K562 (cell line): Measurements from ENCODE around the gene SIRT7. TPM values are rescaled to one million over a fixed set of nuclear protein-coding genes. Genes with fewer than 3 reads are reported as not detected.

Experiments used
- ATAC-seq: fragments of 200-7000 bp; cut with Tn5 transposase; 3 replicates; pipeline ENCODE4 v1.9.1; 2020; ENCODE audit warnings: moderate library complexity
- BruUV-seq: library from RNA; stranded (reverse); fragments of 400-500 nt; replicated peaks from 2 replicates; lab custom pipeline; 2021; lab: Mats Ljungman, UMichigan
- CTCF ChIA-PET: fragments of 300-600 bp; formaldehyde crosslinking; extraction: SDS; loops from one replicate; lab custom pipeline; 2021; ENCODE audit warnings: low intra/inter-chr PET ratio; lab: Yijun Ruan, JAX
- POLR2A ChIA-PET: fragments of 300-600, 350-650 bp; sonication (Branson Sonifier 250); formaldehyde crosslinking; extraction: SDS; loops from one replicate; lab custom pipeline; 2021; ENCODE audit warnings: antibody characterized with exemption, inconsistent platforms; lab: Yijun Ruan, JAX
- DNase-seq, 4 experiments: peaks; one replicate each; pipeline versions ENCODE4 v3.0.0 to v3.0.0-alpha.2; 2011 to 2018; ENCODE audit warnings: low spot score in 3 of 4, mixed read lengths in 3 of 4; ENCODE audit errors: extremely low read depth in 1 of 4
- FAIRE-seq: peaks from 2 replicates; lab custom pipeline; 2011; peaks lifted over from hg19 to GRCh38; lab: Jason Lieb, UNC
- H2AFZ ChIP-seq: 2 replicates; pipeline ENCODE4 v1.6.0; 2011; ENCODE audit warnings: low read depth, low read length, control low read depth, inconsistent platforms
- H3K27ac ChIP-seq: fragments of 200-600 bp; 3 replicates; pipeline ENCODE4 v1.8.0; 2011; ENCODE audit warnings: low read depth, mild to moderate bottlenecking, control low read depth, inconsistent platforms, low read length, moderate library complexity, mixed read lengths; ENCODE audit errors: extremely low read depth
- H3K27me3 ChIP-seq, 2 experiments: fragments of 300-600 bp in 1 of 2; 2 replicates in 1 of 2; 3 replicates in 1 of 2; pipeline versions ENCODE4 v1.6.0 to v1.8.0; 2011; ENCODE audit warnings: inconsistent platforms in 2 of 2, low read length in 2 of 2, mild to moderate bottlenecking in 1 of 2, mixed read lengths in 1 of 2, moderate library complexity in 1 of 2; ENCODE audit not compliant: control insufficient read depth in 2 of 2, insufficient read depth in 2 of 2
- H3K36me3 ChIP-seq: fragments of 300-600 bp; 3 replicates; pipeline ENCODE4 v1.8.0; 2011; ENCODE audit warnings: mild to moderate bottlenecking, low read length, inconsistent platforms; ENCODE audit not compliant: control insufficient read depth, insufficient read depth
- H3K4me1 ChIP-seq, 2 experiments: fragments of 200-600 bp in 1 of 2; replicated peaks in 1 of 2; 2 replicates in 1 of 2; 3 replicates in 1 of 2; pipeline versions ENCODE4 v1.5.1 to v1.8.0; 2011; ENCODE audit warnings: inconsistent platforms in 2 of 2, low read length in 2 of 2, mild to moderate bottlenecking in 1 of 2, mixed read lengths in 1 of 2, moderate library complexity in 1 of 2; ENCODE audit not compliant: control insufficient read depth in 2 of 2, insufficient read depth in 2 of 2
- H3K4me2 ChIP-seq: 2 replicates; pipeline ENCODE4 v1.6.1; 2011; ENCODE audit warnings: low read length, control low read depth, inconsistent platforms, mixed read lengths; ENCODE audit not compliant: insufficient read depth
- H3K4me3 ChIP-seq: fragments of 200-600 bp; sonication (generic), shearing (Covaris generic); 2 replicates; pipeline ENCODE4 v1.5.1; 2016; ENCODE audit warnings: control low read depth, inconsistent platforms
- H3K79me2 ChIP-seq: fragments of 200-600 bp; 3 replicates; pipeline ENCODE4 v1.8.0; 2011; ENCODE audit warnings: low read length, inconsistent platforms; ENCODE audit not compliant: control insufficient read depth, insufficient read depth
- H3K9ac ChIP-seq, 2 experiments: 2 replicates each; pipeline versions ENCODE4 v1.6.0 to v1.6.1; 2011; ENCODE audit warnings: low read depth in 2 of 2, low read length in 2 of 2, control low read depth in 1 of 2, inconsistent platforms in 1 of 2, mild to moderate bottlenecking in 1 of 2, mixed read lengths in 1 of 2; ENCODE audit not compliant: insufficient read depth in 1 of 2
- H3K9me1 ChIP-seq: one replicate; pipeline ENCODE4 v1.6.0; 2011; ENCODE audit warnings: inconsistent platforms, mild to moderate bottlenecking, low read length, moderate library complexity; ENCODE audit not compliant: control insufficient read depth, insufficient read depth
- H3K9me3 ChIP-seq: replicated peaks from 2 replicates; pipeline ENCODE4 v1.5.1; 2011; ENCODE audit warnings: low read depth, low read length, inconsistent platforms; ENCODE audit not compliant: control insufficient read depth, insufficient read depth
- H4K20me1 ChIP-seq: replicated peaks from 2 replicates; pipeline ENCODE4 v1.6.1; 2011; ENCODE audit warnings: low read length, inconsistent platforms, mixed read lengths; ENCODE audit not compliant: control insufficient read depth, insufficient read depth
- CBFB ChIP-seq: sonication (generic); formaldehyde crosslinking; IDR thresholded peaks from 2 replicates; pipeline ENCODE4 v1.4.0; 2020; ENCODE audit warnings: mild to moderate bottlenecking, missing genetic modification reagents
- KLF6 ChIP-seq: fragments of 250-450 bp; sonication (Bioruptor Pico); IDR thresholded peaks from 2 replicates; pipeline ENCODE4 v1.4.0; 2020; ENCODE audit warnings: mild to moderate bottlenecking, moderate library complexity, borderline replicate concordance
- L3MBTL2 ChIP-seq: fragments of 450-650 bp; IDR thresholded peaks from 2 replicates; pipeline ENCODE4 v1.6.1; 2016; ENCODE audit warnings: mild to moderate bottlenecking, moderate library complexity
- POLR2G ChIP-seq: fragments of 200-400 bp; formaldehyde crosslinking; IDR thresholded peaks from 2 replicates; pipeline ENCODE4 v1.6.1; 2017; ENCODE audit warnings: low read depth, mild to moderate bottlenecking, antibody characterized with exemption, low read length, moderate library complexity
- ZKSCAN8 ChIP-seq: fragments of 200-800 bp; sonication (Bioruptor generic); IDR thresholded peaks from 2 replicates; pipeline ENCODE4 v1.6.1; 2016; ENCODE audit warnings: missing genetic modification characterization, missing compliant biosample characterization
- WGBS: fragments of 100-300 bp; shearing (Covaris generic); methylation state at CpG from one replicate; pipeline ENCODE4 v1.1.6; 2016; ENCODE audit warnings: low coverage, mixed read lengths; ENCODE audit not compliant: insufficient coverage; ENCODE audit errors: missing lambda C conversion rate; 5-methylcytosine and 5-hydroxymethylcytosine counted together
- in situ Hi-C: fragments of 300-500 bp; cut with MboI; formaldehyde crosslinking; loops from 4 replicates; pipeline ENCODE4 v1.15.0; 2018; ENCODE audit warnings: inconsistent platforms, mixed read lengths
- intact Hi-C: fragments of 100-400 bp; cut with micrococcal nuclease; formaldehyde crosslinking; loops from 2 replicates; pipeline ENCODE4 v1.14.2; 2022
- polyA plus RNA-seq, 8 experiments: library from polyadenylated mRNA; depleted of rRNA in 4 of 8; stranded (reverse) in 5 of 8; unstranded in 3 of 8; fragments of >200 nt; fragmentation: Nextera tagmentation in 2 of 8; fragmentation: Illumina TruSeq in 1 of 8; extraction: Ambion mirVana in 2 of 8; extraction: Trizol in 1 of 8; gene quantifications; 2 replicates each; pipeline versions ENCODE4 v1.2.1 to v1.2.3, GENCODE V29; 2011 to 2014; ENCODE audit warnings: inconsistent platforms in 1 of 8, missing spikeins in 1 of 8
- total RNA-seq, 7 experiments: library from RNA; depleted of rRNA in 6 of 7; stranded (reverse); fragments of >200 nt in 6 of 7; fragmentation: Illumina TruSeq in 2 of 7; extraction: Trizol in 2 of 7; gene quantifications; 2 replicates each; pipeline versions ENCODE4 v1.2.1 to v1.2.3, GENCODE V29; 2011 to 2021; ENCODE audit warnings: low replicate concordance in 1 of 7
- TF ChIP-seq, protein P1 (sequence below): fragments of 250-450 bp; sonication (Bioruptor Pico); IDR thresholded peaks from 2 replicates; pipeline ENCODE4 v1.5.0; 2022; ENCODE audit warnings: mild to moderate bottlenecking

The SIRT7 gene
- total and polyA plus RNA-seq, 9 of the 15 experiments (the other 6 are each of a cell fraction or from before 2014, with no cell fraction given), result 1.6 to 54.8 (median 20.3) TPM

DNA sequence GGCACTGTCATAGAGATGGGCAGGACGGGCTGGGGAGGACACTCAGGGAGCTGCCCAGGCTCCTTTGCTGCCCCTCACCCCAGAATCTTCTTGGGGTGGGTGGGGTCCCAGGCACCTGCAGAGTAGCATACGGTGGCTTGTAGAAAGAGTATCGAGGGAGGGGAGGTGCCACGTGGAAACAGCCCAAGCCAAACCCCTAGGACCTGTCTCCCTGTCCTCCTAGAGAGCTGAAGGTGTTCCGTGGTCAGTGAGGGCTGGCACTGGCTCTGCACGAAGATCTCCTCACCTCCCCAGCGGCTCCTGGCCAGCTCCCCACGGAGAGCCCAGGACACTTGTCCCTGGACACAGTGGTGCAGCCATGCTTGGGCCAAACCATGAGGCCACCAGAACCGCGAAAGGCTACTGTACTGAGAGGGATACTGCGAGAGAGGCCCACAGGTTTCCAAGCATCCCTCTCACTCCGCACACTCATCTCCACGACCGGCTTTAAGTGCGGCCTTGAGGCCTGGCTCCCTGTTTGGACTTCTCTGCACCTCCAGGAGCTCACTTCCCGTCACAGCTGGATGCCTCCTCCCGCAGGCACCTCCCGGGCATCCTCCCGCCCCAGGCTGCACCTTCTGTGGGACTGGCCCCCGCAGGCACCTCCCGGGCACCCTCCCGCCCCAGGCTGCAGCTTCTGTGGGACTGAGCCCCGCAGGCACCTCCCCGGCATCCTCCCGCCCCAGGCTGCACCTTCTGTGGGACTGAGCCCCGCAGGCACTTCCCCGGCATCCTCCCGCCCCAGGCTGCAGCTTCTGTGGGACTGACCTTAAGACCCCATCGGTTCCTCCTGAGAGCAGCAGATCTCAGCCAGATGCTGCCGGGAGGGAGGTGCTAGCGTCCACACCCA lies 11.5 kb upstream of the SIRT7 start:
- FAIRE-seq (no peak), DNase-seq (no peak), ATAC-seq (no peak)
- POLR2A ChIA-PET, result interaction anchor here (0.6 to 2.3 kb wide), 9 partner anchors 10 to 718 kb away, joined by 3 to 7 read pairs (median 3); no protein-coding TSS in a partner anchor
- H3K9me1 ChIP-seq, result peaks cover 9% of the 10 kb centered on the region
- H3K9ac ChIP-seq, result peak overlapping the region in 1 of 2 experiments; percentile 82; a peak in 3 of 4 replicates
- H3K4me2 ChIP-seq, result 0 out of 2 replicates have a peak overlapping the region, but pooled peaks have one; percentile 89
- intact Hi-C loops (no loop called here), in situ Hi-C loops (no loop called here)
- peak overlapping the region; percentile 81 for H3K4me3 ChIP-seq
- H3K4me1 ChIP-seq, result peaks cover 40 to 96% of the 10 kb centered on the region in 2 experiments
- H3K27ac ChIP-seq, result no peak overlapping the region
- CTCF ChIA-PET, result no interaction called here
- peaks cover 14% of the 10 kb centered on the region for H4K20me1 ChIP-seq
- no peak overlapping the region for H2AFZ ChIP-seq
- peaks cover 46% of the 10 kb centered on the region for H3K79me2 ChIP-seq
- H3K9me3 ChIP-seq, result no peaks in the 10 kb centered on the region
- no TSS peak for BruUV-seq
- H3K36me3 ChIP-seq, result peaks cover 21% of the 10 kb centered on the region; the same call in 2 of the 3 replicates
- no peak for TF ChIP-seq KLF6 (CRISPR knock-in tag)
- TF ChIP-seq POLR2G, result 0 out of 2 replicates have a peak, but pooled peaks have one; percentile 58
- TF ChIP-seq L3MBTL2, result no peak
- TF ChIP-seq ZKSCAN8, result no peak
- TF ChIP-seq CBFB (CRISPR knock-in tag), result no peak
- TF ChIP-seq, protein P1, sequence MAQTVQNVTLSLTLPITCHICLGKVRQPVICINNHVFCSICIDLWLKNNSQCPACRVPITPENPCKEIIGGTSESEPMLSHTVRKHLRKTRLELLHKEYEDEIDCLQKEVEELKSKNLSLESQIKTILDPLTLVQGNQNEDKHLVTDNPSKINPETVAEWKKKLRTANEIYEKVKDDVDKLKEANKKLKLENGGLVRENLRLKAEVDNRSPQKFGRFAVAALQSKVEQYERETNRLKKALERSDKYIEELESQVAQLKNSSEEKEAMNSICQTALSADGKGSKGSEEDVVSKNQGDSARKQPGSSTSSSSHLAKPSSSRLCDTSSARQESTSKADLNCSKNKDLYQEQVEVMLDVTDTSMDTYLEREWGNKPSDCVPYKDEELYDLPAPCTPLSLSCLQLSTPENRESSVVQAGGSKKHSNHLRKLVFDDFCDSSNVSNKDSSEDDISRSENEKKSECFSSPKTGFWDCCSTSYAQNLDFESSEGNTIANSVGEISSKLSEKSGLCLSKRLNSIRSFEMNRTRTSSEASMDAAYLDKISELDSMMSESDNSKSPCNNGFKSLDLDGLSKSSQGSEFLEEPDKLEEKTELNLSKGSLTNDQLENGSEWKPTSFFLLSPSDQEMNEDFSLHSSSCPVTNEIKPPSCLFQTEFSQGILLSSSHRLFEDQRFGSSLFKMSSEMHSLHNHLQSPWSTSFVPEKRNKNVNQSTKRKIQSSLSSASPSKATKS (CRISPR knock-in tag), result no peak
- H3K27me3 ChIP-seq, result no peaks in the 10 kb centered on the region
- 69% methylated on average over 21 of the region's 31 CpGs for WGBS
